Measurements from ENCODE around the gene FGFR3. TPM values are rescaled to one million over a fixed set of nuclear protein-coding genes. Genes with fewer than 3 reads are reported as not detected.

Gene FGFR3
- total RNA-seq, 6 donors from 2014 or later, result 18.5 to 92.2 (median 24.4) TPM

DNA sequence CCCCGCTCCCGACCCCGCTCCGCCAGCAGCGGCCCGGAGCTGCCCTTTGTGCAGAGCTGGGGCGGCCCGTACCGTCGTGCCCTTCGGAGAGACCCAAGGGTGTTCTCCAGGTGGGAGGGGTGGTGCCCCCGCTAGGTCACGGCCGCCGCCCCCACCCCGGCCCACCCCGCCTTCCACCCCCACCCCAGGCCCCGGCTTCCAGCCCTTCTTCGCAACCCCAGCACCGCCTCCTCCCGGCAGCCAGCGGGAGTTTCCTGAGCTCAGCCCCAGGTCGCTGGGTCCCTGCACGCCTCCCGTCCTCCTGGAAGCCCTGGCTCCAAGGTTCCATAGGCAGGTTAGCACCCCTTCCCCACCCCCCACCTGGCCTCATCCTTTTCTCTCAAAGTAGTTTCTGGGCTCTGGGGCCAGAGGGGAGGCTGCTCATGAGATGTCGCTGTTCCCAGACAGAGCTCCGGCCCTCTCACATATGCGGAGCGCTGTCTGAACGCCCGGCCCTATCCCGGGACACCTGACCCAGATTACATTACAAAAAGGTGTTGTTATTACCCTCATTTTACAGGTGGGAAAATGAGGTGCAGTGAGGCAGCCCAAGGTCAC lies 25.2 kb upstream of the FGFR3 start:
- ATAC-seq (ENCODE audit: low FRiP score in 2 of 2), result peak in 1 of 2 donors; percentile 34
- peak overlapping the region; percentile 2 to 55 (median 45) for H3K4me3 ChIP-seq

DNA sequence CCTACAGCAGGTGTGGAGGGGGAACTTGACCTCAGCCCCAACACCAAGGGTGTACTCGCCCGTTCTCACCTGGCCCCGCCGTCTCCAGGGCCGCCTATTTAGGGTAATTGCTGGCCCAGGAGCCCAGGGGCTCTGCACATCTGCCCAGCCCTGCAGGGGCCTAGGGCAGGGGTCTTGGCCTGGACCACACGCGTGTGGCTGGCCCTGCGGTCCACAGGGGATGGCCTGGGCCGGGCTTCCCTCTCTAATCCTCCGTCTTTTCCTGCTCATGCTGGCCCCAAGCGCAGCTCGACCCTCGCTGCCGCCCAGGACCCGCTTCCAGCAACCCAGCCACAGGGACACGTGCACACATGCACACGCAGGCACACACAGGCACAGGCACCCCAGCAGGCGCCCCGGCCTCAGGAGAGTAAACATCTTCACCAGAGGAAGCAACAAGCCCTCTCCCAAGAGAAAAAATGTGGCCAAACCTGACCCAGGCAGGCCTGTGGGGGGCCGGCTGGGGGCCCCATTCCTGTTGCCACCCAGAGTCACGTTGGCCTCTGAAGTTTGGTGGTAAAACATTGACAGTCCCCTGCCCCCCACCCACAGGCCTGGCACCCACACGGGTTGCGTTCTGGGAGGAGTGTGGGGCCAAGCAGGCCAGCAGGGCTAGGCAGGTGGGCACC lies 24.6 kb upstream of the FGFR3 start:
- Histone ChIP-seq H3K4me1 (peaks cover 21 to 65% (median 49%) of the 10 kb centered on the region in 4 donors), H3K27ac (peak overlapping the region; percentile 67 to 87 (median 74)), H3K36me3 (no peaks in the 10 kb centered on the region), H3K4me3 (peak overlapping the region in 3 of 4 donors; percentile 41 to 55 (median 49)), H3K9me3 (no peaks in the 10 kb centered on the region), H3K27me3 (peaks cover 0 to 11% (median 1%) of the 10 kb centered on the region in 4 donors)
- WGBS, 2 donors, result 57 to 76% methylated on average over 10 to 22 of the region's 23 CpGs
- DNase-seq (peak in 1 of 2 donors; percentile 83), ATAC-seq (ENCODE audit: low FRiP score in 2 of 2) (peak in 1 of 2 donors; percentile 77)
- TF ChIP-seq CTCF (IDR thresholded peaks at IDR 0.05) (no peak), POLR2A (IDR thresholded peaks at IDR 0.05) (no peak), EP300 (IDR thresholded peaks at IDR 0.05) (peak in 1 of 4 donors; percentile 38)

More for the DNA sequence above, 25.2 kb upstream of the FGFR3 start:
- TF ChIP-seq CTCF (IDR thresholded peaks at IDR 0.05) (peak in 3 of 6 experiments; percentile 21 to 43 (median 23)), POLR2AphosphoS5 (IDR thresholded peaks at IDR 0.05) (no peak)
- peaks cover 25 to 72% (median 54%) of the 10 kb centered on the region in 4 donors for H3K4me1 ChIP-seq
- peaks cover 0 to 11% (median 1%) of the 10 kb centered on the region in 4 donors for H3K27me3 ChIP-seq
- WGBS, 2 donors, result 26 to 39% methylated on average over 11 to 12 of the region's 32 CpGs
- H3K9me3 ChIP-seq, result no peaks in the 10 kb centered on the region
- peak in 1 of 2 donors; percentile 68 for DNase-seq
- H3K27ac ChIP-seq, result peak overlapping the region; percentile 67 to 87 (median 74)
- no peaks in the 10 kb centered on the region for H3K36me3 ChIP-seq

- DNase-seq (no peak), ATAC-seq (ENCODE audit: low FRiP score in 2 of 2) (no peak)
- WGBS, 2 donors, result 53% methylated on average over 4 of the region's 6 CpGs; no CpG with 5 or more reads in 1 of the 2 donors
- peaks cover 0 to 11% (median 1%) of the 10 kb centered on the region in 4 donors for H3K27me3 ChIP-seq
- peaks cover 17 to 55% (median 43%) of the 10 kb centered on the region in 4 donors for H3K4me1 ChIP-seq
- no peaks in the 10 kb centered on the region for H3K9me3 ChIP-seq
- no peaks in the 10 kb centered on the region for H3K36me3 ChIP-seq
- peak overlapping the region; percentile 67 to 87 (median 74) for H3K27ac ChIP-seq
- H3K4me3 ChIP-seq, result no peak overlapping the region
- TF ChIP-seq POLR2A (IDR thresholded peaks at IDR 0.05), result no peak
- TF ChIP-seq EP300 (IDR thresholded peaks at IDR 0.05), result no peak
- no peak for TF ChIP-seq CTCF (IDR thresholded peaks at IDR 0.05)
- TF ChIP-seq POLR2AphosphoS5 (IDR thresholded peaks at IDR 0.05), result no peak
These were observed 23.4 kb upstream of the FGFR3 start for GRCh38 chr4:1769692-1770091.

DNA sequence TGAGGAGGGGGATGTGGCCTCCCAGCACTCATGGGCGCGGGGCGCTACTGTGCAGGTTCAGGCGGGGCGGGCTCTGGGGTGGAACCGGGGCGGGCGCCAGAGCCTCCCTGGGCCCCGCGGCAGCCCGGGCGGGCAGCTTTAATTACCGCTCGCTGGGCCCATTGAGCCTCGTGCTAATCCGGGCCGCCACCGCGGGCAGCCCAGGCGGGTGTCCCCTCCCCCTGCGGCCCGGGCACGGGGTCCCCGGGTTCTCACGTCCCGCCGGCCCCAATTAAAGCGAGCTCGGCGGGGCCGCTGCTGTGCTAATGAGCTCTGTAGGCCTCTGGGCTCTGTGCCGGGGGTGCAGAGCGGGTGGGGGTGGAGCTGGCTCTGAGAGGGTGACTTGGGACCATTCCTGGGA lies 22.8 kb upstream of the FGFR3 start:
- Histone ChIP-seq H3K4me1 (peaks cover 17 to 55% (median 43%) of the 10 kb centered on the region in 4 donors), H3K36me3 (no peaks in the 10 kb centered on the region), H3K4me3 (no peak overlapping the region), H3K27ac (peak overlapping the region in 2 of 4 donors; percentile 77 to 87), H3K9me3 (no peaks in the 10 kb centered on the region), H3K27me3 (peaks cover 0 to 11% (median 1%) of the 10 kb centered on the region in 4 donors)
- WGBS, 2 donors, result 40 to 52% methylated on average over 2 to 22 of the region's 33 CpGs
- no peak for ATAC-seq (ENCODE audit: low FRiP score in 2 of 2)
- DNase-seq, result no peak
- no peak for TF ChIP-seq EP300 (IDR thresholded peaks at IDR 0.05)
- TF ChIP-seq CTCF (IDR thresholded peaks at IDR 0.05), result no peak
- TF ChIP-seq POLR2AphosphoS5 (IDR thresholded peaks at IDR 0.05), result no peak
- no peak for TF ChIP-seq POLR2A (IDR thresholded peaks at IDR 0.05)

Data from upper lobe of left lung (tissue), 6 donors.